Measurements from ENCODE around the gene ZNF683.
"Not testable (repeated sequence)": the region's sequence is repeated elsewhere in the genome, so short reads cannot be mapped to it uniquely, and the experiment has no call there.

ZNF683 gene

DNA sequence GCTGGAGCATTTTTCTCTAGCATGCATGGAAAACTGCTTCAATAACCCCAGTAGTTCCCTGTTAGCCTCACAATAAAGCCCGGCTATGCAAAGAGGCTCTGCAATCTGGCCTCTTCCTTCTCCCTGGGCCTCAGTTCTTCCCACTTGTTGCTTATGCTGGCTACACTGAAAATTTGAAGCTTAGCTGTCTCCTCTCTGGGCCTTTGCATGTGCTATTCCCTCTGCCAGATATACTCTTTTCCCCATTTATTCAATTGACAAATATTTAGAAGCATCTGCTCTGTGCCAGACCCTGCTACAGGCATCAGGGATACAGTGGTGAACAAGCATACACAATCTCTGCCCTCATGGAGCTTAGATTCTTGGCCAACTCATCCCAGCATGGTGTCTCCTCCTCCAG lies 33.9 kb downstream of the ZNF683 start:
- H3K27ac ChIP-seq: no peak overlapping the region
- TF ChIP-seq, protein P1, sequence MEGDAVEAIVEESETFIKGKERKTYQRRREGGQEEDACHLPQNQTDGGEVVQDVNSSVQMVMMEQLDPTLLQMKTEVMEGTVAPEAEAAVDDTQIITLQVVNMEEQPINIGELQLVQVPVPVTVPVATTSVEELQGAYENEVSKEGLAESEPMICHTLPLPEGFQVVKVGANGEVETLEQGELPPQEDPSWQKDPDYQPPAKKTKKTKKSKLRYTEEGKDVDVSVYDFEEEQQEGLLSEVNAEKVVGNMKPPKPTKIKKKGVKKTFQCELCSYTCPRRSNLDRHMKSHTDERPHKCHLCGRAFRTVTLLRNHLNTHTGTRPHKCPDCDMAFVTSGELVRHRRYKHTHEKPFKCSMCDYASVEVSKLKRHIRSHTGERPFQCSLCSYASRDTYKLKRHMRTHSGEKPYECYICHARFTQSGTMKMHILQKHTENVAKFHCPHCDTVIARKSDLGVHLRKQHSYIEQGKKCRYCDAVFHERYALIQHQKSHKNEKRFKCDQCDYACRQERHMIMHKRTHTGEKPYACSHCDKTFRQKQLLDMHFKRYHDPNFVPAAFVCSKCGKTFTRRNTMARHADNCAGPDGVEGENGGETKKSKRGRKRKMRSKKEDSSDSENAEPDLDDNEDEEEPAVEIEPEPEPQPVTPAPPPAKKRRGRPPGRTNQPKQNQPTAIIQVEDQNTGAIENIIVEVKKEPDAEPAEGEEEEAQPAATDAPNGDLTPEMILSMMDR (conservative IDR thresholded peaks at IDR 0.05): no peak

DNA sequence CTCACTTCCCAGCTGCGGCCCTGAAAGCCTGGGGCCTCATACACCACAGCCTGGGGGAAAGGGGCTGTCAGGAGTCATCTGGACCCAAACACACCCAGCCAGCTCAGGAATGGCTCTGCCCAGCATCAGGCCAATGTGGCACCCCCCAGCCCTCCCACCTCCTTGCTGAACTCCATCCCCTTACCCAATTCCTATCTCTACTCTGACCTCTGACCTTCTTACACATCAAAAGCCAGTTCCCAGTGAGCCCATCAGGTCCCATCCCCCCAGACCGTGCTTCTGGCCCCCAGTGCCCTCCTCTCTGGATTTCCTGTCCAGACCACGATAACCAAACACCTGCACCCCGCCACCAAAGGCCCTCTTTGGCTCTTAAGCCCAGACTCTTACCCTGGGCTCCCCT lies 34.9 kb downstream of the ZNF683 start:
- no peak overlapping the region for H3K27ac ChIP-seq

GRCh38 chr1:26337206-26337535 lies 35.4 kb downstream of the ZNF683 start:
- TF ChIP-seq, protein P1 (conservative IDR thresholded peaks at IDR 0.05): no peak
- peak overlapping the region; percentile 67 for H3K27ac ChIP-seq

More for the DNA sequence above, 34.9 kb downstream of the ZNF683 start:
- TF ChIP-seq, protein P1 (conservative IDR thresholded peaks at IDR 0.05): no peak

DNA sequence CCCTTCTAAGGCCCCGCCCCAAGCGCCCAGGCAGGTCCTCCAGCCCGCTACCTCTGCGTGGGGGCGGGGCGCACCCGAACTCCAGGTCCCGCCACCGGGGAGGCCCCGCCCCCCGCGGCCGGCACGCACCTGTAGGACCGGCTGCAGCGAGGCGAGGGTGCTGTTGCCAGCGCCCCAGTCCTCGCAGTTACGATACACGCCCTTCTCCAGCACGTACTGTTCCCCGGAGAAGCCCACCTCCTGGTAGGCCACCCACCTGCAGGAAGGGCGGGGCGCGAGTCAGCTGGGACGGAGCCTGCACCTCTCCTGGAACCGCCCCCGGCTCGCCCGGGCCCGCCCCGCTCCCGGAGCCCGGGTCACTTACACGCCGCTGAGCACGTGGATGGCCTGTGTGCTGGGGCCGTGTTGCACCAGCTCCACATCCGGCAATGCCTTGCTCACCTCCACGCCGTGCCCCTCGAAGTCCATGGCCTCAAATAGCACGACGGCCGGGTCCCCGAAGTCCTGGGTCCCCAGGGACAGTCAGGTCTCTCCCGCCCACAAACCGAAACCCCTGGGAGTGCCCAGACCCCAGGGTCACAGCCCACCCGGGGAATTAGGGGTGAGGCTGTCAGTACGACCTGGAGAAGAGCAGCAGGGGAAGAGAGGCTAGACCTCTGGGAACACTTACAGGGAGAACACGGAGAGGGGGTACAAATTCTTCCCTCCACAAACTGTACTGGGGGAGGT lies 35.9 kb downstream of the ZNF683 start:
- TF ChIP-seq, protein P1 (conservative IDR thresholded peaks at IDR 0.05): no peak
- peak overlapping the region; percentile 67 for H3K27ac ChIP-seq

- H3K27ac ChIP-seq: peak overlapping the region; percentile 67
- TF ChIP-seq, protein P1 (conservative IDR thresholded peaks at IDR 0.05): no peak
These were observed 36.6 kb downstream of the ZNF683 start for GRCh38 chr1:26335774-26336476.

- not testable (repeated sequence) for H3K27ac ChIP-seq
These were observed 39.2 kb downstream of the ZNF683 start for GRCh38 chr1:26333312-26333711.

DNA sequence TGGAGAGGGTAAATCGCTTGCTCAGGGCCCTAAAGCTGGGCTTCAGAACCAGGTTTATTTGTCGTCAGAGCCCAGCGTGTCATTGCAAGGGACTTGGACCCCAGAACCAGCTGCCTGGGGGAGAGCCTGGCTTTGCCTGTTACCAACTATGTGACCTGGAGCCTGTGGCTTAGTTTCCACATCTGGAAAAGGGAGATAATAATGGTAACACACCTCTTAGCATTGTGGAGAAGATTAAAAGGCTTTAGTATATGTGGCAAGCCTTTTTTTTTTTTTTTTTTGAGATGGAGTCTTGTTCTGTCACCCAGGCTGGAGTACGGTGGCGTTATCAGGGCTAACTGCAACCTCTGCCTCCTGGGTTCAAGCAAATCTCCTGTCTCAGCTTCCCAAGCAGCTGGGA lies 42.3 kb downstream of the ZNF683 start:
- H3K27ac ChIP-seq: no peak overlapping the region
- TF ChIP-seq, protein P1 (conservative IDR thresholded peaks at IDR 0.05): no peak

DNA sequence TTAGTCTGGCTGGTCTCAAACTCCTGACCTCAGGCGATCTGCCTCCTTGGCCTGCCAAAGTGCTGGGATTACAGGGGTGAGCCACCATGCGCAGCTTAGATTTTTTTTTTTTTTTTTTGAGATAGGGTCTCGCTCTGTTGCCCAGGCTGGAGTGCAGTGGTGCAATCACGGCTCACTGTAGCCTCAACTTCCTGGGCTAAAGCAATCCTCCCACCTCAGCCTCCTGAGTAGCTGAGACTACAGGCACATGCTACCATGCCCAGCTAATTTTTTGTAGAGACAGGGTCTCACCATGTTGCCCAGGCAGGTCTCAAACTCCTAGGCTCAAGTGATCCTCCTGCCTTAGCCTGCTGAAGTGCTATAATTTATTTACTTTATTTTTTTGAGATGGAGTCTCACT lies 43.2 kb downstream of the ZNF683 start:
- not testable (repeated sequence) for H3K27ac ChIP-seq
